ENCODE data around the gene DCST1. TPM values are rescaled to one million over a fixed set of nuclear protein-coding genes. Genes with fewer than 3 reads are reported as not detected.

DCST1 gene
- total RNA-seq, 1 experiment from 2014 or later: not detected

DNA sequence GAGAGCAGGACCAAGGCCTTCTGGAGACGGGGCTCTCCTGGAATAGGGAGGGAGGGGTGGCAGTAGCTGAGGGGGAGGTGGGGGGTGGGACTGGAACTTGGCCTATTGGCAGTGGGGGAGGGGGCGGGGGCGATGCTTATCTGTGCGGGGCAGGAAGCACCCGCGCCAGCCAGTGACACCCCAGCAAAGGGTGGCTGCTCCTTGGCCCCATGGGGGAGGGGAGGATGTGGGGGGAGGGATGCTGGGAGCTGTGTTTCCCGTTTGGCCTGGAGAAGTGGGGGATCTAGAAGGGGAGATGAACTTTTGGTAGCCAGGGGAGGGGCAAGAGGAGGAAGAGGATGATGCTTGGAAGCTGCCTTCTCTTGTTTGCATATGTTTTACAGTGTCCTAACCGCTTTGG is 20.0 kb upstream of the DCST1 start:
- no peak for ATAC-seq
- no peak overlapping the region for H3K27ac ChIP-seq (ENCODE audit: low read length)
- H3K27me3 ChIP-seq (ENCODE audit: low read length): no peaks in the 10 kb centered on the region
- H3K4me2 ChIP-seq (ENCODE audit: low read length): no peak overlapping the region
- no TSS peak for BruUV-seq (replicated peaks)
- no peaks in the 10 kb centered on the region for H3K9me2 ChIP-seq (replicated peaks; ENCODE audit: low read length)
- H4K20me1 ChIP-seq (ENCODE audit: low read length): no peaks in the 10 kb centered on the region
- TF ChIP-seq EZH2phosphoT487 (IDR thresholded peaks at IDR 0.05; ENCODE audit: borderline replicate concordance, low read length): no peak
- TF ChIP-seq, protein P1, sequence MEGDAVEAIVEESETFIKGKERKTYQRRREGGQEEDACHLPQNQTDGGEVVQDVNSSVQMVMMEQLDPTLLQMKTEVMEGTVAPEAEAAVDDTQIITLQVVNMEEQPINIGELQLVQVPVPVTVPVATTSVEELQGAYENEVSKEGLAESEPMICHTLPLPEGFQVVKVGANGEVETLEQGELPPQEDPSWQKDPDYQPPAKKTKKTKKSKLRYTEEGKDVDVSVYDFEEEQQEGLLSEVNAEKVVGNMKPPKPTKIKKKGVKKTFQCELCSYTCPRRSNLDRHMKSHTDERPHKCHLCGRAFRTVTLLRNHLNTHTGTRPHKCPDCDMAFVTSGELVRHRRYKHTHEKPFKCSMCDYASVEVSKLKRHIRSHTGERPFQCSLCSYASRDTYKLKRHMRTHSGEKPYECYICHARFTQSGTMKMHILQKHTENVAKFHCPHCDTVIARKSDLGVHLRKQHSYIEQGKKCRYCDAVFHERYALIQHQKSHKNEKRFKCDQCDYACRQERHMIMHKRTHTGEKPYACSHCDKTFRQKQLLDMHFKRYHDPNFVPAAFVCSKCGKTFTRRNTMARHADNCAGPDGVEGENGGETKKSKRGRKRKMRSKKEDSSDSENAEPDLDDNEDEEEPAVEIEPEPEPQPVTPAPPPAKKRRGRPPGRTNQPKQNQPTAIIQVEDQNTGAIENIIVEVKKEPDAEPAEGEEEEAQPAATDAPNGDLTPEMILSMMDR (conservative IDR thresholded peaks at IDR 0.05; ENCODE audit: low read depth, low read length): no peak
- H3K9me3 ChIP-seq (ENCODE audit: low read length): no peaks in the 10 kb centered on the region
- H3K4me3 ChIP-seq (ENCODE audit: low read length): no peak overlapping the region
- H3K4me1 ChIP-seq (ENCODE audit: insufficient read depth, low read length): peaks cover 20% of the 10 kb centered on the region
- no peaks in the 10 kb centered on the region for H3F3A ChIP-seq (ENCODE audit: low read length, unreplicated experiment)
- ChIA-PET POLR2A (ENCODE audit: unreplicated experiment) (no interaction called here), CTCF (no interaction called here)
- no peak for DNase-seq
- H3K9ac ChIP-seq (ENCODE audit: low read length): no peak overlapping the region
- intact Hi-C loops (cut with micrococcal nuclease): no loop called here
- no peak overlapping the region for H2AFZ ChIP-seq (ENCODE audit: low read length)
- H3K36me3 ChIP-seq (ENCODE audit: low read depth, low read length): peaks cover 34% of the 10 kb centered on the region
- H3K79me2 ChIP-seq (ENCODE audit: low read length): peaks cover 45% of the 10 kb centered on the region

DNA sequence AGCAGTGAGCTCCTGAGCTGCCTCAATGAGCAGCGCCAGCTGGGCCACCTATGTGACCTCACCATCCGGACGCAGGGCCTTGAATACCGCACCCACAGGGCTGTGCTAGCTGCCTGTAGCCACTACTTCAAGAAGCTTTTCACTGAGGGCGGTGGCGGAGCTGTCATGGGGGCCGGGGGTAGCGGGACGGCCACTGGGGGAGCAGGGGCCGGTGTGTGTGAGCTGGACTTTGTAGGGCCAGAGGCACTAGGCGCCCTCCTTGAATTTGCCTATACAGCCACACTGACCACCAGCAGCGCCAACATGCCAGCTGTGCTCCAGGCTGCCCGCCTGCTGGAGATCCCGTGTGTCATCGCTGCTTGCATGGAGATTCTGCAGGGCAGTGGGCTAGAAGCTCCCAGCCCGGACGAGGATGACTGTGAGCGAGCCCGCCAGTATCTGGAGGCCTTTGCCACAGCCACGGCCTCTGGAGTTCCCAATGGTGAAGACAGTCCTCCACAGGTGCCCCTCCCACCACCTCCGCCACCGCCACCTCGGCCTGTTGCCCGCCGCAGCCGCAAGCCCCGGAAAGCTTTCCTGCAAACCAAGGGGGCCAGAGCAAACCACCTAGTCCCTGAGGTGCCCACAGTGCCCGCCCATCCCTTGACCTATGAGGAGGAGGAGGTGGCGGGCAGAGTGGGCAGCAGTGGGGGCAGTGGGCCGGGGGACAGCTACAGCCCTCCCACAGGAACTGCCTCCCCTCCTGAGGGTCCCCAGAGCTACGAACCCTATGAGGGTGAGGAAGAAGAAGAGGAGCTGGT is 18.7 kb upstream of the DCST1 start:
- Histone ChIP-seq H3K9me2 (replicated peaks; ENCODE audit: low read length) (no peaks in the 10 kb centered on the region), H3K9me3 (ENCODE audit: low read length) (no peaks in the 10 kb centered on the region), H4K20me1 (ENCODE audit: low read length) (no peaks in the 10 kb centered on the region), H3K27ac (ENCODE audit: low read length) (no peak overlapping the region), H3K4me1 (ENCODE audit: insufficient read depth, low read length) (peaks cover 21% of the 10 kb centered on the region), H3K4me2 (ENCODE audit: low read length) (no peak overlapping the region), H3K36me3 (ENCODE audit: low read depth, low read length) (peaks cover 34% of the 10 kb centered on the region), H3K27me3 (ENCODE audit: low read length) (no peaks in the 10 kb centered on the region), H3K79me2 (ENCODE audit: low read length) (peaks cover 33% of the 10 kb centered on the region), H3K9ac (ENCODE audit: low read length) (no peak overlapping the region), H3K4me3 (ENCODE audit: low read length) (no peak overlapping the region), H3F3A (ENCODE audit: low read length, unreplicated experiment) (no peaks in the 10 kb centered on the region), H2AFZ (ENCODE audit: low read length) (no peak overlapping the region)
- DNase-seq: no peak
- intact Hi-C loops (cut with micrococcal nuclease): loop anchor here (5.0 kb wide), 1 partner anchor 37 kb away; the partner anchor contains the start of gene ADAM15
- no peak for ATAC-seq
- BruUV-seq (replicated peaks): no TSS peak
- ChIA-PET CTCF (no interaction called here), POLR2A (ENCODE audit: unreplicated experiment) (interaction anchor here (0.6 to 0.7 kb wide), 2 partner anchors 120 to 124 kb away, joined by 3 read pairs; no protein-coding TSS in a partner anchor)
- TF ChIP-seq EZH2 (IDR thresholded peaks at IDR 0.05; ENCODE audit: low read length, unreplicated experiment) (no peak), EZH2phosphoT487 (IDR thresholded peaks at IDR 0.05; ENCODE audit: borderline replicate concordance, low read length) (no peak)
- TF ChIP-seq, protein P1 (conservative IDR thresholded peaks at IDR 0.05; ENCODE audit: low read depth, low read length): no peak
